K562 (cell line): ENCODE results near the gene LRRC4B. TPM values are rescaled to one million over a fixed set of nuclear protein-coding genes. Genes with fewer than 3 reads are reported as not detected.

Experiments
- CBX1 ChIP-seq: sonication (generic); IDR thresholded peaks from 2 replicates; pipeline ENCODE4 v1.6.1; 2016; ENCODE audit warnings: antibody characterized with exemption, low read depth, mild to moderate bottlenecking
- CCAR2 ChIP-seq: fragments of 200-400 bp; formaldehyde crosslinking; IDR thresholded peaks from 2 replicates; pipeline ENCODE4 v1.6.1; 2017; ENCODE audit warnings: mild to moderate bottlenecking, low read depth, low read length
- CREB3L1 ChIP-seq: fragments of 450-650 bp; IDR thresholded peaks from 2 replicates; pipeline ENCODE4 v1.6.1; 2014; ENCODE audit warnings: low read depth, mild to moderate bottlenecking, moderate library complexity, borderline replicate concordance
- CREBBP ChIP-seq: IDR thresholded peaks from one replicate; pipeline ENCODE4 v1.6.1; 2012; ENCODE audit warnings: low read depth, mild to moderate bottlenecking, control low read depth, inconsistent platforms, low read length
- CTCF ChIP-seq, 3 experiments: IDR thresholded peaks in 2 of 3; conservative IDR thresholded peaks in 1 of 3; 2 replicates each; pipeline ENCODE4 v1.5.1; 2011 to 2012; ENCODE audit warnings: low read length in 3 of 3, mild to moderate bottlenecking in 3 of 3, control low read depth in 2 of 3, improper control_type of control experiment in 1 of 3, inconsistent platforms in 1 of 3, low read depth in 1 of 3, mixed read lengths in 1 of 3, moderate library complexity in 1 of 3; ENCODE audit not compliant: insufficient read depth in 2 of 3
- FOXP1 ChIP-seq: sonication (generic); formaldehyde crosslinking; IDR thresholded peaks from 2 replicates; pipeline ENCODE4 v1.8.0; 2022; ENCODE audit warnings: mild to moderate bottlenecking, missing genetic modification reagents
- LCOR ChIP-seq: sonication (generic); formaldehyde crosslinking; IDR thresholded peaks from 2 replicates; pipeline ENCODE4 v1.8.0; 2022; ENCODE audit warnings: mild to moderate bottlenecking, missing genetic modification reagents
- MAZ ChIP-seq, 2 experiments: fragments of 450-650 bp in 1 of 2; sonication (generic) in 1 of 2; formaldehyde crosslinking; IDR thresholded peaks in 1 of 2; conservative IDR thresholded peaks in 1 of 2; 2 replicates each; pipeline versions ENCODE4 v1.4.0 to v1.5.0; 2020; ENCODE audit warnings: mild to moderate bottlenecking in 1 of 2, missing genetic modification reagents in 1 of 2
- NFIC ChIP-seq: fragments of 450-650 bp; IDR thresholded peaks from 2 replicates; pipeline ENCODE4 v1.6.1; 2017; ENCODE audit warnings: mild to moderate bottlenecking, inconsistent platforms
- NR4A1 ChIP-seq, 2 experiments: fragments of 250-450 bp in 1 of 2; fragments of 450-650 bp in 1 of 2; sonication (Bioruptor Pico) in 1 of 2; IDR thresholded peaks; 2 replicates each; pipeline versions ENCODE4 v1.4.0 to v1.6.1; 2016 to 2020; ENCODE audit warnings: mild to moderate bottlenecking in 2 of 2, missing compliant biosample characterization in 1 of 2, missing genetic modification characterization in 1 of 2, moderate library complexity in 1 of 2
- NUFIP1 ChIP-seq: fragments of 450-650 bp; IDR thresholded peaks from 2 replicates; pipeline ENCODE4 v1.6.1; 2018; ENCODE audit not compliant: partially characterized antibody
- POU5F1 ChIP-seq: fragments of 150-350 bp; IDR thresholded peaks from 2 replicates; pipeline ENCODE4 v1.6.1; 2014; ENCODE audit warnings: borderline replicate concordance, low read length, low read depth, mild to moderate bottlenecking; ENCODE audit not compliant: partially characterized antibody
- SMARCE1 ChIP-seq: fragments of 450-650 bp; IDR thresholded peaks from 2 replicates; pipeline ENCODE4 v1.7.1; 2016; ENCODE audit warnings: mild to moderate bottlenecking
- TAL1 ChIP-seq: fragments of 450-650 bp; IDR thresholded peaks from 2 replicates; pipeline ENCODE4 v1.6.1; 2016; ENCODE audit warnings: mild to moderate bottlenecking
- TARDBP ChIP-seq: fragments of 450-650 bp; IDR thresholded peaks from 2 replicates; pipeline ENCODE4 v1.6.1; 2016
- YY1 ChIP-seq, 3 experiments: IDR thresholded peaks; 2 replicates each; pipeline ENCODE4 v1.6.1; 2011; ENCODE audit warnings: low read length in 2 of 3, mild to moderate bottlenecking in 2 of 3, moderate library complexity in 2 of 3, borderline replicate concordance in 1 of 3, control low read depth in 1 of 3, low read depth in 1 of 3; ENCODE audit not compliant: insufficient read depth in 3 of 3, insufficient replicate concordance in 2 of 3, control insufficient read depth in 1 of 3, insufficient read length in 1 of 3; ENCODE audit errors: extremely low read depth in 1 of 3
- ZBTB17 ChIP-seq: fragments of 450-650 bp; formaldehyde crosslinking; IDR thresholded peaks from 2 replicates; pipeline ENCODE4 v1.4.0; 2020; ENCODE audit warnings: mild to moderate bottlenecking
- ZC3H4 ChIP-seq: sonication (generic); formaldehyde crosslinking; IDR thresholded peaks from 2 replicates; pipeline ENCODE4 v1.9.0; 2021; ENCODE audit warnings: missing genetic modification reagents, borderline replicate concordance
- ZNF134 ChIP-seq: fragments of 250-450 bp; sonication (Bioruptor Pico); conservative IDR thresholded peaks from 2 replicates; pipeline ENCODE4 v1.4.0; 2020
- ZNF76 ChIP-seq: fragments of 250-450 bp; sonication (Bioruptor Pico); IDR thresholded peaks from 2 replicates; pipeline ENCODE4 v1.4.0; 2020; ENCODE audit warnings: mild to moderate bottlenecking, moderate library complexity, borderline replicate concordance
- ZNF764 ChIP-seq: fragments of 250-450 bp; sonication (Bioruptor Pico); IDR thresholded peaks from 2 replicates; pipeline ENCODE4 v1.4.0; 2020; ENCODE audit warnings: low read depth, mild to moderate bottlenecking, moderate library complexity
- ZNF77 ChIP-seq: fragments of 250-450 bp; sonication (Bioruptor Pico); IDR thresholded peaks from 2 replicates; pipeline ENCODE4 v1.5.0; 2020
- ZSCAN32 ChIP-seq: fragments of 450-650 bp; formaldehyde crosslinking; IDR thresholded peaks from 2 replicates; pipeline ENCODE4 v1.4.0; 2020; ENCODE audit warnings: mild to moderate bottlenecking, moderate library complexity
- polyA plus RNA-seq, 8 experiments: library from polyadenylated mRNA; depleted of rRNA in 4 of 8; stranded (reverse) in 5 of 8; unstranded in 3 of 8; fragments of >200 nt; fragmentation: Nextera tagmentation in 2 of 8; fragmentation: Illumina TruSeq in 1 of 8; extraction: Ambion mirVana in 2 of 8; extraction: Trizol in 1 of 8; gene quantifications; 2 replicates each; pipeline versions ENCODE4 v1.2.1 to v1.2.3, GENCODE V29; 2011 to 2014; ENCODE audit warnings: inconsistent platforms in 1 of 8, missing spikeins in 1 of 8
- total RNA-seq, 7 experiments: library from RNA; depleted of rRNA in 6 of 7; stranded (reverse); fragments of >200 nt in 6 of 7; fragmentation: Illumina TruSeq in 2 of 7; extraction: Trizol in 2 of 7; gene quantifications; 2 replicates each; pipeline versions ENCODE4 v1.2.1 to v1.2.3, GENCODE V29; 2011 to 2021; ENCODE audit warnings: low replicate concordance in 1 of 7

LRRC4B gene
- total and polyA plus RNA-seq, 9 of the 15 experiments (the other 6 are each of a cell fraction or from before 2014, with no cell fraction given): 0.18 to 9.6 (median 2.9) TPM; not detected in 2

- TF ChIP-seq CCAR2 (no peak), NUFIP1 (no peak), FOXP1 (CRISPR knock-in tag) (0 out of 2 replicates have a peak, but pooled peaks have one; percentile 14), CREBBP (no peak), TARDBP (no peak), CBX1 (0 out of 2 replicates have a peak, but pooled peaks have one; percentile 34), NR4A1 (CRISPR knock-in tag; IDR thresholded peaks at IDR 0.05) (no peak), NR4A1 (tag; IDR thresholded peaks at IDR 0.05) (no peak), ZNF76 (CRISPR knock-in tag) (no peak), POU5F1 (no peak), TAL1 (no peak), CREB3L1 (no peak), ZNF77 (CRISPR knock-in tag) (no peak), SMARCE1 (peak; percentile 72; the same call in 1 of the 2 replicates), MAZ (CRISPR knock-in tag; conservative IDR thresholded peaks at IDR 0.05 in 1 of 2, IDR thresholded peaks at IDR 0.05 in 1 of 2) (peak; percentile 68 to 73), NFIC (no peak), ZBTB17 (CRISPR knock-in tag) (0 out of 2 replicates have a peak, but pooled peaks have one; percentile 25), YY1 (IDR thresholded peaks at IDR 0.05; ENCODE audit: borderline replicate concordance in 1 of 3, control insufficient read depth in 1 of 3, extremely low read depth in 1 of 3, insufficient read depth in 3 of 3, insufficient read length in 1 of 3, insufficient replicate concordance in 2 of 3, low read depth in 1 of 3, low read length in 2 of 3) (peak in 2 of 3 experiments; percentile 41 to 47), ZNF134 (CRISPR knock-in tag) (no peak), LCOR (peak; percentile 13; the same call in 1 of the 2 replicates), ZNF764 (CRISPR knock-in tag) (peak; percentile 89), ZSCAN32 (CRISPR knock-in tag) (no peak), CTCF (IDR thresholded peaks at IDR 0.05 in 2 of 3, conservative IDR thresholded peaks at IDR 0.05 in 1 of 3; ENCODE audit: insufficient read depth in 2 of 3, low read depth in 1 of 3, low read length in 3 of 3) (peak; percentile 82 to 98 (median 95)), ZC3H4 (CRISPR knock-in tag) (no peak)
These were observed 11.8 kb downstream of the LRRC4B start (continued) for GRCh38 chr19:50556282-50557008.
